Activated CD8-positive, alpha-beta T cell treated with anti-CD3 and anti-CD28 coated beads for 36 hours (primary cell): ENCODE data around the gene CD44. TPM values are rescaled to one million over a fixed set of nuclear protein-coding genes. Genes with fewer than 3 reads are reported as not detected.
"Not testable (repeated sequence)": the region's sequence is repeated elsewhere in the genome, so short reads cannot be mapped to it uniquely, and the experiment has no call there.

Source experiments
- ATAC-seq: fragments of 200-7000 bp; cut with Tn5 transposase; one replicate; pipeline ENCODE4 v1.10.0; 2021; ENCODE audit warnings: mild to moderate bottlenecking, moderate library complexity
- CTCF ChIA-PET: fragments of 350-600 bp; sonication (Branson Sonifier 250); formaldehyde crosslinking; loops from one replicate; lab custom pipeline; 2021; ENCODE audit warnings: antibody characterized with exemption; lab: Charles Lee
- POLR2A ChIA-PET: fragments of 350-600 bp; sonication (Branson Sonifier 250); formaldehyde crosslinking; loops from one replicate; lab custom pipeline; 2021; ENCODE audit warnings: antibody characterized with exemption; lab: Charles Lee
- DNase-seq: peaks from one replicate; pipeline ENCODE4 v3.0.0-alpha.2; 2020
- H3K27ac Mint-ChIP-seq: one replicate; pipeline ENCODE4 v1.8.0; 2021; ENCODE audit warnings: mild to moderate bottlenecking, mixed read lengths
- H3K27me3 Mint-ChIP-seq: one replicate; pipeline ENCODE4 v1.8.0; 2021; ENCODE audit warnings: mixed read lengths
- H3K36me3 Mint-ChIP-seq: one replicate; pipeline ENCODE4 v1.8.0; 2021; ENCODE audit warnings: low read depth, mixed read lengths
- H3K4me1 Mint-ChIP-seq: one replicate; pipeline ENCODE4 v1.8.0; 2021; ENCODE audit warnings: low read depth, mixed read lengths
- H3K4me3 Mint-ChIP-seq: one replicate; pipeline ENCODE4 v1.8.0; 2021; ENCODE audit warnings: mild to moderate bottlenecking, moderate library complexity, mixed read lengths
- H3K9me3 Mint-ChIP-seq: one replicate; pipeline ENCODE4 v1.8.0; 2021; ENCODE audit warnings: mixed read lengths
- CTCF ChIP-seq: fragments of 200-600 bp; IDR thresholded peaks from one replicate; pipeline ENCODE4 v1.8.0; 2022; ENCODE audit warnings: antibody characterized with exemption, mild to moderate bottlenecking
- intact Hi-C: fragments of 100-400 bp; cut with micrococcal nuclease; formaldehyde crosslinking; loops from one replicate; pipeline ENCODE4 v1.10.0; 2022
- total RNA-seq, 2 experiments: library from RNA; stranded (reverse); gene quantifications; one replicate each; pipeline ENCODE4 v1.2.3, GENCODE V29; 2021

The CD44 gene
- total RNA-seq, 2 experiments from 2014 or later, result 363 to 373 TPM

GRCh38 chr11:35223371-35223796 lies 84.4 kb downstream of the CD44 start:
- Mint-ChIP-seq H3K27me3 (no peaks in the 10 kb centered on the region), H3K9me3 (no peaks in the 10 kb centered on the region), H3K4me3 (no peak overlapping the region), H3K36me3 (peaks cover 86% of the 10 kb centered on the region), H3K4me1 (peaks cover 17% of the 10 kb centered on the region), H3K27ac (no peak overlapping the region)
- ATAC-seq, result no peak
- TF ChIP-seq CTCF, result no peak
- POLR2A ChIA-PET, result interaction anchor here (0.6 kb wide), 1 partner anchor 171 kb away, joined by 3 read pairs; no protein-coding TSS in a partner anchor
- DNase-seq, result no peak
- intact Hi-C loops, result no loop called here
- CTCF ChIA-PET, result interaction anchor here (1.2 to 1.5 kb wide), 3 partner anchors 8 to 168 kb away, joined by 3 to 7 read pairs (median 3); no protein-coding TSS in a partner anchor

- H3K36me3 Mint-ChIP-seq, result peaks cover 86% of the 10 kb centered on the region
- ATAC-seq (no peak), DNase-seq (no peak)
- peaks cover 14% of the 10 kb centered on the region for H3K4me1 Mint-ChIP-seq
- TF ChIP-seq CTCF, result no peak
- intact Hi-C loops, result no loop called here
- no peak overlapping the region for H3K4me3 Mint-ChIP-seq
- ChIA-PET POLR2A (interaction anchor here (1.2 to 1.4 kb wide), 2 partner anchors 9 to 11 kb away, joined by 4 read pairs; no protein-coding TSS in a partner anchor), CTCF (interaction anchor here (1.2 to 1.5 kb wide), 3 partner anchors 8 to 168 kb away, joined by 3 to 4 read pairs (median 3); no protein-coding TSS in a partner anchor)
- no peaks in the 10 kb centered on the region for H3K9me3 Mint-ChIP-seq
- H3K27me3 Mint-ChIP-seq, result no peaks in the 10 kb centered on the region
- no peak overlapping the region for H3K27ac Mint-ChIP-seq
These were observed 85.0 kb downstream of the CD44 start for GRCh38 chr11:35223991-35224390.

GRCh38 chr11:35225946-35226520 lies 87.1 kb downstream of the CD44 start:
- POLR2A ChIA-PET, result interaction anchor here (0.8 kb wide), 1 partner anchor 62 kb away, joined by 3 read pairs; no protein-coding TSS in a partner anchor
- peaks cover 12% of the 10 kb centered on the region for H3K4me1 Mint-ChIP-seq
- ATAC-seq, result no peak
- DNase-seq, result no peak
- TF ChIP-seq CTCF, result no peak
- H3K9me3 Mint-ChIP-seq, result no peaks in the 10 kb centered on the region
- H3K36me3 Mint-ChIP-seq, result peaks cover 93% of the 10 kb centered on the region
- intact Hi-C loops, result no loop called here
- H3K4me3 Mint-ChIP-seq, result no peak overlapping the region
- CTCF ChIA-PET, result interaction anchor here (1.1 to 1.4 kb wide), 2 partner anchors 166 to 299 kb away, joined by 3 to 4 read pairs; no protein-coding TSS in a partner anchor
- H3K27me3 Mint-ChIP-seq, result no peaks in the 10 kb centered on the region
- no peak overlapping the region for H3K27ac Mint-ChIP-seq

- POLR2A ChIA-PET, result interaction anchor here (1.6 kb wide), 1 partner anchor 14 kb away, joined by 3 read pairs; no protein-coding TSS in a partner anchor
- CTCF ChIA-PET, result interaction anchor here (1.4 to 1.8 kb wide), 2 partner anchors 11 to 165 kb away, joined by 4 to 6 read pairs; no protein-coding TSS in a partner anchor
- ATAC-seq, H3K9me3 Mint-ChIP-seq, H3K4me3 Mint-ChIP-seq, DNase-seq, H3K27me3 Mint-ChIP-seq, intact Hi-C loops, H3K27ac Mint-ChIP-seq: not testable (repeated sequence)
- Mint-ChIP-seq H3K4me1 (peaks cover 10% of the 10 kb centered on the region), H3K36me3 (peaks cover 94% of the 10 kb centered on the region)
These were observed 87.8 kb downstream of the CD44 start for GRCh38 chr11:35226756-35227155.

GRCh38 chr11:35227576-35228327 lies 88.8 kb downstream of the CD44 start:
- POLR2A ChIA-PET, result interaction anchor here (0.6 to 1.6 kb wide), 2 partner anchors 13 to 201 kb away, joined by 3 read pairs; no protein-coding TSS in a partner anchor
- TF ChIP-seq CTCF, result no peak
- DNase-seq, result no peak
- Mint-ChIP-seq H3K27ac (peak overlapping the region; percentile 13), H3K36me3 (peaks cover 97% of the 10 kb centered on the region), H3K9me3 (peaks cover 2% of the 10 kb centered on the region), H3K4me1 (peaks cover 12% of the 10 kb centered on the region), H3K4me3 (no peak overlapping the region), H3K27me3 (no peaks in the 10 kb centered on the region)
- no peak for ATAC-seq
- CTCF ChIA-PET, result interaction anchor here (1.8 kb wide), 1 partner anchor 10 kb away, joined by 6 read pairs; no protein-coding TSS in a partner anchor
- intact Hi-C loops, result no loop called here
